WERI-Rb-1 (cell line): ENCODE measurements around the gene SHISAL1.

ENCODE experiments used
- DNase-seq: peaks from one replicate; pipeline ENCODE4 v3.0.0-alpha.2; 2020
- H3K27ac ChIP-seq: fragments of 250-450 bp; sonication (Bioruptor Pico); 2 replicates; pipeline ENCODE4 v1.5.1; 2020; ENCODE audit warnings: mild to moderate bottlenecking, moderate library complexity
- H3K27me3 ChIP-seq: fragments of 250-450 bp; sonication (Bioruptor Pico); 2 replicates; pipeline ENCODE4 v1.5.1; 2021; ENCODE audit warnings: mild to moderate bottlenecking, low read depth, moderate library complexity; ENCODE audit not compliant: insufficient read depth, severe bottlenecking
- H3K36me3 ChIP-seq: fragments of 250-450 bp; sonication (Bioruptor Pico); 2 replicates; pipeline ENCODE4 v1.5.1; 2020; ENCODE audit warnings: mild to moderate bottlenecking, moderate library complexity
- H3K4me3 ChIP-seq: 2 replicates; pipeline ENCODE4 v1.5.1; 2011; ENCODE audit warnings: low read depth, mild to moderate bottlenecking, control low read depth, low read length
- H3K9me3 ChIP-seq: fragments of 250-450 bp; sonication (Bioruptor Pico); 2 replicates; pipeline ENCODE4 v1.5.1; 2021; ENCODE audit warnings: mild to moderate bottlenecking, moderate library complexity; ENCODE audit not compliant: severe bottlenecking
- TF ChIP-seq, protein P1 (sequence below): IDR thresholded peaks from 2 replicates; pipeline ENCODE4 v1.5.1; 2011; ENCODE audit warnings: low read depth, mild to moderate bottlenecking, control low read depth, inconsistent platforms, low read length

Gene SHISAL1

DNA sequence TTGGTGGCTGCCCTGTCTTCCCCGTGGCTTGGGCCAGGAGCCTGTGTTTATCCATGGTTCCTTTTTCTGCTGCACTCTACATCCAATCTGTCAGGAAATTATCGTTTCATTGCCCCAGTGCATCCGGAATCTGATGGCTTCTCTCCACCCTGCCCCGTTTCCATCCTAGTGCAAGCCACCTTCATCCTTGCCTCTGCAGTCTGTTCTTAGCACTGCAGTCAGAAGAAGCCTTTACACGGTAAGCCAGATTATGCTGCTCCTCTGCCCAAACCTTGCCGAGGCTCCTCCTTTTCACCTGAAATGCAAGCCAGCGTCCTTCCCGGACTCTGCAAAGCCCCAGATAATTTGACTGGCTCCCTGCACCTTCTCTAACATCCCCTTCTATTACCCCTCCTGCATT, 86.9 kb downstream of the SHISAL1 start:
- H3K9me3 ChIP-seq, result peaks cover 7% of the 10 kb centered on the region
- no peak overlapping the region for H3K27ac ChIP-seq
- TF ChIP-seq, protein P1, sequence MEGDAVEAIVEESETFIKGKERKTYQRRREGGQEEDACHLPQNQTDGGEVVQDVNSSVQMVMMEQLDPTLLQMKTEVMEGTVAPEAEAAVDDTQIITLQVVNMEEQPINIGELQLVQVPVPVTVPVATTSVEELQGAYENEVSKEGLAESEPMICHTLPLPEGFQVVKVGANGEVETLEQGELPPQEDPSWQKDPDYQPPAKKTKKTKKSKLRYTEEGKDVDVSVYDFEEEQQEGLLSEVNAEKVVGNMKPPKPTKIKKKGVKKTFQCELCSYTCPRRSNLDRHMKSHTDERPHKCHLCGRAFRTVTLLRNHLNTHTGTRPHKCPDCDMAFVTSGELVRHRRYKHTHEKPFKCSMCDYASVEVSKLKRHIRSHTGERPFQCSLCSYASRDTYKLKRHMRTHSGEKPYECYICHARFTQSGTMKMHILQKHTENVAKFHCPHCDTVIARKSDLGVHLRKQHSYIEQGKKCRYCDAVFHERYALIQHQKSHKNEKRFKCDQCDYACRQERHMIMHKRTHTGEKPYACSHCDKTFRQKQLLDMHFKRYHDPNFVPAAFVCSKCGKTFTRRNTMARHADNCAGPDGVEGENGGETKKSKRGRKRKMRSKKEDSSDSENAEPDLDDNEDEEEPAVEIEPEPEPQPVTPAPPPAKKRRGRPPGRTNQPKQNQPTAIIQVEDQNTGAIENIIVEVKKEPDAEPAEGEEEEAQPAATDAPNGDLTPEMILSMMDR, result no peak
- no peak for DNase-seq
- H3K36me3 ChIP-seq, result no peaks in the 10 kb centered on the region
- no peaks in the 10 kb centered on the region for H3K27me3 ChIP-seq
- H3K4me3 ChIP-seq, result no peak overlapping the region

- no peaks in the 10 kb centered on the region for H3K36me3 ChIP-seq
- H3K4me3 ChIP-seq, result no peak overlapping the region
- peaks cover 7% of the 10 kb centered on the region for H3K9me3 ChIP-seq
- DNase-seq, result no peak
- TF ChIP-seq, protein P1, result no peak
- H3K27me3 ChIP-seq, result no peaks in the 10 kb centered on the region
- H3K27ac ChIP-seq, result no peak overlapping the region
Measured at GRCh38 chr22:44225091-44225689, 87.6 kb downstream of the SHISAL1 start.

GRCh38 chr22:44224166-44224565, 88.6 kb downstream of the SHISAL1 start:
- TF ChIP-seq, protein P1, result no peak
- no peak for DNase-seq
- no peaks in the 10 kb centered on the region for H3K27me3 ChIP-seq

GRCh38 chr22:44221710-44222475, 90.9 kb downstream of the SHISAL1 start:
- TF ChIP-seq, protein P1, result no peak
- DNase-seq, result no peak
- Histone ChIP-seq H3K4me3 (no peak overlapping the region), H3K9me3 (peaks cover 7% of the 10 kb centered on the region), H3K27ac (no peak overlapping the region), H3K27me3 (no peaks in the 10 kb centered on the region), H3K36me3 (no peaks in the 10 kb centered on the region)

More at GRCh38 chr22:44224166-44224565, 88.6 kb downstream of the SHISAL1 start:
- no peak overlapping the region for H3K27ac ChIP-seq
- no peak overlapping the region for H3K4me3 ChIP-seq
- H3K36me3 ChIP-seq, result no peaks in the 10 kb centered on the region
- H3K9me3 ChIP-seq, result peaks cover 7% of the 10 kb centered on the region

- TF ChIP-seq, protein P1, result no peak
- Histone ChIP-seq H3K27me3 (no peaks in the 10 kb centered on the region), H3K27ac (no peak overlapping the region), H3K4me3 (no peak overlapping the region), H3K36me3 (no peaks in the 10 kb centered on the region), H3K9me3 (peaks cover 7% of the 10 kb centered on the region)
- DNase-seq, result no peak
Measured at GRCh38 chr22:44220727-44221680, 91.7 kb downstream of the SHISAL1 start.
